Neural progenitor cell (in vitro differentiated cells): ENCODE data around the gene AVP. TPM values are rescaled to one million over a fixed set of nuclear protein-coding genes. Genes with fewer than 3 reads are reported as not detected.
"Not testable (repeated sequence)": the region's sequence is repeated elsewhere in the genome, so short reads cannot be mapped to it uniquely, and the experiment has no call there.

Source experiments
- DNase-seq: peaks from one replicate; pipeline ENCODE4 v3.0.0-alpha.2; 2016; ENCODE audit warnings: low spot score
- H2AFZ ChIP-seq: fragments of 200-600 bp; sonication (generic); replicated peaks from 2 replicates; pipeline ENCODE4 v1.6.1; 2016; ENCODE audit warnings: antibody characterized with exemption
- H3F3A ChIP-seq: fragments of 200-600 bp; sonication (generic); 2 replicates; pipeline ENCODE4 v1.6.1; 2016; ENCODE audit warnings: antibody characterized with exemption, low read depth
- H3K27ac ChIP-seq: fragments of 200-600 bp; sonication (generic); 2 replicates; pipeline ENCODE4 v1.5.1; 2016; ENCODE audit warnings: mild to moderate bottlenecking
- H3K27me3 ChIP-seq: fragments of 200-600 bp; sonication (generic); 2 replicates; pipeline ENCODE4 v1.6.1; 2016; ENCODE audit warnings: mild to moderate bottlenecking, moderate library complexity
- H3K36me3 ChIP-seq: fragments of 200-600 bp; sonication (generic); 2 replicates; pipeline ENCODE4 v1.5.1; 2016
- H3K4me1 ChIP-seq: fragments of 200-600 bp; sonication (generic); 2 replicates; pipeline ENCODE4 v1.6.1; 2016; ENCODE audit warnings: mixed run types
- H3K4me2 ChIP-seq: fragments of 200-600 bp; sonication (generic); 2 replicates; pipeline ENCODE4 v1.6.1; 2016
- H3K4me3 ChIP-seq: fragments of 200-600 bp; sonication (generic); 2 replicates; pipeline ENCODE4 v1.5.1; 2016
- H3K79me2 ChIP-seq: fragments of 200-600 bp; sonication (generic); 2 replicates; pipeline ENCODE4 v1.6.1; 2016; ENCODE audit warnings: low read depth
- H3K9ac ChIP-seq: fragments of 200-600 bp; sonication (generic); 2 replicates; pipeline ENCODE4 v1.6.1; 2016
- H3K9me3 ChIP-seq: fragments of 200-600 bp; sonication (generic); 2 replicates; pipeline ENCODE4 v1.5.1; 2016; ENCODE audit warnings: low read depth
- H4K20me1 ChIP-seq: fragments of 200-600 bp; sonication (generic); 2 replicates; pipeline ENCODE4 v1.6.1; 2016; ENCODE audit warnings: low read depth
- H3K27ac Mint-ChIP-seq: 3 replicates; pipeline ENCODE4 v1.8.0; 2021; ENCODE audit warnings: mixed read lengths
- H3K27me3 Mint-ChIP-seq: 2 replicates; pipeline ENCODE4 v1.8.0; 2022; ENCODE audit warnings: low read depth, mild to moderate bottlenecking, inconsistent platforms, moderate library complexity, mixed read lengths; ENCODE audit not compliant: insufficient read depth
- H3K36me3 Mint-ChIP-seq: 3 replicates; pipeline ENCODE4 v1.8.0; 2021; ENCODE audit warnings: mixed read lengths
- H3K4me1 Mint-ChIP-seq: 3 replicates; pipeline ENCODE4 v1.8.0; 2021; ENCODE audit warnings: mixed read lengths
- H3K4me3 Mint-ChIP-seq: 3 replicates; pipeline ENCODE4 v1.8.0; 2021; ENCODE audit warnings: mild to moderate bottlenecking, moderate library complexity, mixed read lengths
- H3K9me3 Mint-ChIP-seq: 3 replicates; pipeline ENCODE4 v1.8.0; 2020; ENCODE audit warnings: mixed read lengths
- CTCF ChIP-seq: fragments of 200-600 bp; sonication (generic); IDR thresholded peaks from 2 replicates; pipeline ENCODE4 v1.5.1; 2017; ENCODE audit warnings: antibody characterized with exemption, mild to moderate bottlenecking
- EZH2 ChIP-seq: fragments of 200-600 bp; sonication (generic); IDR thresholded peaks from 2 replicates; pipeline ENCODE4 v1.6.1; 2017; ENCODE audit warnings: antibody characterized with exemption, mild to moderate bottlenecking, moderate library complexity
- EZH2phosphoT487 ChIP-seq: fragments of 200-600 bp; sonication (generic); IDR thresholded peaks from 2 replicates; pipeline ENCODE4 v1.6.1; 2017; ENCODE audit warnings: antibody characterized with exemption
- total RNA-seq: library from RNA; depleted of rRNA; stranded (reverse); fragments of >200 nt; gene quantifications from 2 replicates; pipeline ENCODE4 v1.2.3, GENCODE V29; 2015; ENCODE audit warnings: low replicate concordance

Gene AVP
- total RNA-seq, 1 donor from 2014 or later, result not detected

GRCh38 chr20:3126527-3126859 is 42.0 kb upstream of the AVP start:
- Mint-ChIP-seq H3K36me3 (peaks cover 22% of the 10 kb centered on the region), H3K4me1 (no peaks in the 10 kb centered on the region), H3K9me3 (peaks cover 35% of the 10 kb centered on the region), H3K27me3 (no peaks in the 10 kb centered on the region), H3K4me3 (no peak overlapping the region), H3K27ac (no peak overlapping the region)
- H3K9me3 ChIP-seq, result no peaks in the 10 kb centered on the region
- H3K4me1 ChIP-seq, result no peaks in the 10 kb centered on the region
- no peak overlapping the region for H3K4me3 ChIP-seq
- peaks cover 2% of the 10 kb centered on the region for H3K79me2 ChIP-seq
- TF ChIP-seq EZH2 (no peak), EZH2phosphoT487 (no peak), CTCF (no peak)
- no peaks in the 10 kb centered on the region for H3K27me3 ChIP-seq
- H3K4me2 ChIP-seq, result no peak overlapping the region
- peaks cover 3% of the 10 kb centered on the region for H3K36me3 ChIP-seq
- H3K9ac ChIP-seq, result no peak overlapping the region
- H3K27ac ChIP-seq, result no peak overlapping the region
- DNase-seq, result no peak
- peaks cover 4% of the 10 kb centered on the region for H3F3A ChIP-seq
- no peak overlapping the region for H2AFZ ChIP-seq
- H4K20me1 ChIP-seq, result no peaks in the 10 kb centered on the region

GRCh38 chr20:3125776-3126526 is 41.4 kb upstream of the AVP start:
- not testable (repeated sequence) for H3K27ac Mint-ChIP-seq, H3K4me1 Mint-ChIP-seq, H2AFZ ChIP-seq, H3K4me3 ChIP-seq, H3K4me3 Mint-ChIP-seq, H3K9me3 ChIP-seq, H4K20me1 ChIP-seq, H3K27me3 ChIP-seq, H3K4me2 ChIP-seq, H3K79me2 ChIP-seq, H3F3A ChIP-seq, H3K27ac ChIP-seq, H3K9ac ChIP-seq, H3K36me3 ChIP-seq, H3K27me3 Mint-ChIP-seq, H3K4me1 ChIP-seq, DNase-seq
- peaks cover 35% of the 10 kb centered on the region for H3K9me3 Mint-ChIP-seq
- peaks cover 26% of the 10 kb centered on the region for H3K36me3 Mint-ChIP-seq

GRCh38 chr20:3124773-3125560 is 40.4 kb upstream of the AVP start:
- not testable (repeated sequence) for DNase-seq, H4K20me1 ChIP-seq, H3F3A ChIP-seq, H3K4me3 Mint-ChIP-seq, H3K27me3 ChIP-seq, H3K9ac ChIP-seq, H3K27ac Mint-ChIP-seq, H3K9me3 ChIP-seq, H3K4me2 ChIP-seq, H3K27me3 Mint-ChIP-seq, H3K4me3 ChIP-seq, H3K79me2 ChIP-seq, H3K27ac ChIP-seq, H3K4me1 ChIP-seq, H3K36me3 ChIP-seq, H3K4me1 Mint-ChIP-seq, H2AFZ ChIP-seq
- H3K36me3 Mint-ChIP-seq, result peaks cover 31% of the 10 kb centered on the region
- H3K9me3 Mint-ChIP-seq, result peaks cover 35% of the 10 kb centered on the region

DNA sequence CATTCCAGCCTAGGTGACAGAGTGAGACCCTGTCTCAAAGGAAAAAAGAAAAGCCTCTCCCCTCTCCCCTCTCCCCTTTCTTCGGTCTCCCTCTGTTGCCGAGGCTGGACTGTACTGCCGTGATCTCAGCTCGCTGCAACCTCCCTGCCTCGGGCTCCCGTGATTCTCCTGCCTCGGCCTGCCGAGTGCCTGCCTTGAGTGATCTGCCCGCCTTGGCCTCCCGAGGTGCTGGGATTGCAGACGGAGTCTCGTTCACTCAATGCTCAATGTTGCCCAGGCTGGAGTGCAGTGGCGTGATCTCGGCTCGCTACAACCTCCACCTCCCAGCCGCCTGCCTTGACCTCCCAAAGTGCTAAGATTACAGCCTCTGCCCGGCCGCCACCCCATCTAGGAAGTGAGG is 39.6 kb upstream of the AVP start:
- H3K79me2 ChIP-seq, H3K27ac Mint-ChIP-seq, H3K4me1 Mint-ChIP-seq, H3K4me2 ChIP-seq, H3K4me1 ChIP-seq, DNase-seq, H3F3A ChIP-seq, H3K27me3 ChIP-seq, H3K9ac ChIP-seq, H3K4me3 Mint-ChIP-seq, H3K4me3 ChIP-seq, H2AFZ ChIP-seq, H4K20me1 ChIP-seq, H3K36me3 ChIP-seq, H3K27ac ChIP-seq, H3K27me3 Mint-ChIP-seq, H3K9me3 ChIP-seq: not testable (repeated sequence)
- peaks cover 35% of the 10 kb centered on the region for H3K9me3 Mint-ChIP-seq
- peaks cover 33% of the 10 kb centered on the region for H3K36me3 Mint-ChIP-seq
